ENCODE data around the gene MYMX.
"Not testable (repeated sequence)": the region's sequence is repeated elsewhere in the genome, so short reads cannot be mapped to it uniquely, and the experiment has no call there.

MYMX gene

GRCh38 chr6:44221291-44221960 lies 4.7 kb downstream of the MYMX start:
- peak; percentile 56 to 82 for DNase-seq

DNA sequence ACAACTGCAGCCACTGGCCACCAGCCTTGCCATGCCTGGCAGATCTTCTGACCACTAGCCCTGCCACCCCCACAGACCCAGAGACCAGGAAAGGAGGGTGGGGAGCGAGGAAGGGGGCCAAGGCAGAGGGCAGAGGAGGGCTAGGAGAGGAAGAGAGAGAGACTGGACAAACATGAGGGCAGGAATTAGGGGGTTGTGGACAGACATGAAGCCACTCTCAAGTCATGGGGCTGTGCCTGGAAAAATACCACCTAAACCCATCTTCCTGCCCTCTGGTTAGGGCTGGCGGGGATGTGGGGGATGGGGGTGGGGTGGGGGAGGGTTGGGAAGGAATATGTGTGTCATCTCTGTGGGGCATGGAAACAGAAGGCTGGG lies 5.2 kb downstream of the MYMX start:
- DNase-seq, result no peak

- no peak for DNase-seq
Observed at GRCh38 chr6:44222486-44223318, 6.0 kb downstream of the MYMX start.

DNA sequence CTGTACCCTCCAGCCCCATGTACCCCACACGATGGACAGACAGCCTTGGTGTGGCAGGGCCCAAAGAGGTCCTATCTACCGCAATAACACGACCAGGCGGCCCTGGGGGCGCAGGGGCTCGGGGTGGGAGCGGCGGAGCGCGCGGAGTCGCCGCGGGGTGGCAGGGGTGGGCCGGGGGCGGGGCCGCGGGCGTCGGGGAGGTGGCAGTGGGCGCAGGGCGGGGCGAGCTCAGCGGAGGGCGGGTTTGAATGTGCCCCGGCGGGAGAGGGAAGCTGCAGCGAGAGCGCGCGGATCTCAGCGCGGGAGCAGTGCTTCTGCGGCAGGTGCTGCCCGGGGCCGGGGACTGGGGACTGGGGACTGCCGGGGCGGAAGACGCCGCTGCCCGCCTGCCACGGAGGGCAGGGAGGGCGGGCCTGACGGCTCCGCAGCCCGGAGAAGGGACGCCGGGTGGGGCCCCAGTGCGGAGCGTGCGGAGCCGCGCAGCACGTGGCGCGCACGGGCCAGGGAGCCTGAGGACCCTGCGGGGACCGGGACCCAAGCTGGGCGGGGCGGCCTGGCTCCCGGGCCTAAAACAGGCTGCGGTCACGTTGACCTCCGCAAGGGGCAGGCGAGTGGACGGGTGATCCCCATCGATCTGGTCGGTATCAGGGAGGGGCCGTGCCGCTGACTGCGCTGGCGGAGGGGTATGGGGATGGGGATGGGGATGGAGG lies 6.7 kb downstream of the MYMX start, which contains the start of gene SLC29A1:
TSS of gene SLC29A1 (plus strand) at position 277 of the 710 bp plus-strand sequence. CDS start 3,719 bp downstream, outside the sequence.
- peak; percentile 46 to 77 for DNase-seq

DNA sequence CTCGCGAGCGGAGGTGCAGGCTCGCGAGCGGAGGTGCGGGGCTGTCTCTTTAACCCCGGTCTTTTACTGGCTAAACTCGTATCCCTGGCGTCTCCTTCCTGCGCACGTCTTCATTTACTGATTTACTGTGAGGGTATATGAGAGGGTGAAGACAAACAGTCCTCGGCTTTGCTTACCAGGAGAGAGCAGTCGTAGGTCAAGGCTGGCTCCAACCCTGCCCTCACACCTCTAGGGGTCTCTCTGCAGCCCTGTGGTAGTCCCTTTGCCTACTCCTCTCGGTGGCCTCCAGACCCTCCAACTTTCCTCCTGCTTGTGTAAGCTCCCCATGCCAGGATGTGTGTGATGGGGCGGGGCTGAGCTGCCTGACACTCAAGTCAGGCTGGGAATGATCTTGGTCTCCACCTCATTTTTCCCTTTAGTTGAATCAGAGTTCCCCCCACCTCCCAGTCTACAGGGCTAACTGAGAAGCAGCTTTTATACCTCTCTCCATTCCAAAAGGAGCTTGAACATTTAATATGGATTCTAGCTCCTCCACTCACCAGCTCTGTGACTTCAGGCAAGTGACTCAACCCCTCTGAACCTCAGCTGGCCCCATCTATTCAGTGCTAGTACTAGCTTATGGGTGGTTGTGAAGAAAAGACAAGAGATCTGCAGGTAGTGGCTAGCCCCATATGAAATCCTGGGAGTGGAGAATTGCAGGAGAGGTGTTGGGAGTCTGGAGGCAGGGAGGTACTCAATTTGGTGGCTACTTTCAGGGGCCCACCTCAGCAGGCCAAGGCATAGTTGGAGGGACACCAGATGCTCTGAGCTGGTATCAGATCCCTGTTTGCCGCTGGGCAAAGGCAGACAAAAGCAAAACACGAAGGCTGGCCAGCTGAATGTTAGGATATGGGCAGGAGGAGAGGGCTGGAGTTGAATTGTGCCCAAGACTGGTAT lies 7.6 kb downstream of the MYMX start:
- peak in 1 of 2 experiments; percentile 60 for DNase-seq

DNA sequence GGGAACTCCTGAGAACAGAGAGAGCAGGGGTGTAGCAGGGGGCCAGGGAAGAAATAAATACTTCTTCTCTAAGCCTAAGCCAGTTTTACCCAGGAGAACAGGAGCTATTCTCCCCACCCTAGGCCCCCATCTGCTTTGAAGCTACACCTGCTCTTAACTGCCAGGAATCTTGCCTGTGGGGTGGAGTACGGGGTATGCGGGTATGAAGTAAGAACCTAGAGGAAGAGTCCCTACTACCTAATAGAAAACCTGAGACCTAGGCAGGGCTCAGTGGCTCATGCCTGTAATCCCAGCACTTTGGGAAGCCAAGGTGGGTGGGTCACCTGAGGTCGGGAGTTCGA lies 8.2 kb downstream of the MYMX start:
- DNase-seq, result no peak

DNA sequence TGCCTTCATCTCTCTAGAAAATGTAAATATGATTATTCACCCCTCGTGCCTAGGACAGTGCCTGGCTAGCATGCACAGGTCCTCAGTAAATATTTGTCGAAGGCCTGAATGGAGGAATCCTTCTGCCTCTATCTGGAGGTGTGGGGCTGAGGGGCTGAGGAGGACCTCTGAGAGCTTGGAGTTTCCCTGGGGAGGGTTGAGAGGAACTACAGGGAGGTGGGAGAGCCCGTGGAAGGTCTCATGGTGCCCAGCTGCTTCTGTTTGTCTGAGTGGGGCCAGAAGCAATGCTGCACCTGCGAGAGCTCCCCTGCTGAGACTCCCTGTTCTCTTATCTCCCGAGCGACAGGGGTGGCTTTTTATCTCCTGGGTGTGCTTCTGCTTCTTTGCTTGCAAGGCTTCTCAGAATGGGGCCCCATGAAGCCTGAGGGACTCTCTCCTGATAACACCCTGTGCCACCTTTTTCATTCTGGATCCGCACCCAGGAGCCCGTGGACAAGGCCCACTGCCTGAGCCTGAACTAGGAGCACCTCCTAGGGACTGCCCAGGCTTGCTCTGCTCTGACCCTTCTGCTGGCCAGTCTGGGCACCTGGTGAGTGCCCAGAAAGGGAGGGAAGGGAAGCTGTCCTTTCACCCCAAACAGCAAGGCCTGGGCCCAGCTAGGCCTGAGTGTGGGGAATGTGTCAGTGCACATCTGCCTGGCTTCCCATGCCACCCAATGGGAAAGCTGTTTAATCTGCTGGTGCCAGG lies 9.0 kb downstream of the MYMX start:
- DNase-seq, result no peak

DNA sequence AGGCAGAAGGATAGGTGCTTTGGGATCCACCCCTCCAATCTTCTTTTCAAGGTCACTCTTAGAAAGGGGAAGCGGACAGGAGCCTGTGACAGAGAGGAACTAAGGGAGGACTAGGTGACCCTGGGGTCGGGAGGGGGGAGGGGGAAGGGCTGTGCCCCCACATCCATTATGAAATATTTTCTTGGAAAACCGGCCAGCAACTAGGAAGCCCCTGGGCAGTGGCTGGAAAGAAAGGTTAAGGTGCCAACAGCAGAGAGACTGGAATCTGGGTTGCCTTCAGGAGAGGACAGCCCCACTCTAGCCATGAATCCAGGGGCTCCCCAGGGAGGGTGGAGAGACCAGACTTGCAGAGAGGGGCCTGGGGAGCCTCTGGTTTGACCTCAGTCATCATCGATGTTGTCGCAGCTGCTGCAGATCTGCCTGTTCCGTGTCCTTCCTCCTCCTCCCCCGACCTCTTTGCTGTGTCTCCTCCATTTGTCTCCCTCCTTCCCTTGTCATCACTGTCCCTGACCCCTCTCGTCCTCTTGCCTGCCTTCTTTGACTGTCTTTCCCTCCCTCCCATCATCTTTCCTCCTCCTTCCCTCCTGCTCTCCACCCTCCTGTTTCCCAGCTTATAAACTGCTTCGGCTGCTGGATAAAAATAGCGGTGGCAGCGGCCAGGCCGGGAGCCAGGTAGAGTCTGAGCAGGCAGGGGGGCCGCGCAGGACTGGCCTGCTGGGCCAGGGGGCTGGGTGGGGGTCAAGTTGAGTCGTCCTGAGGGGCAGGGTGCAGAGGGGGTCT lies 9.8 kb downstream of the MYMX start:
- no peak for DNase-seq

- DNase-seq, result no peak
Observed at GRCh38 chr6:44227148-44227793, 10.5 kb downstream of the MYMX start.

DNA sequence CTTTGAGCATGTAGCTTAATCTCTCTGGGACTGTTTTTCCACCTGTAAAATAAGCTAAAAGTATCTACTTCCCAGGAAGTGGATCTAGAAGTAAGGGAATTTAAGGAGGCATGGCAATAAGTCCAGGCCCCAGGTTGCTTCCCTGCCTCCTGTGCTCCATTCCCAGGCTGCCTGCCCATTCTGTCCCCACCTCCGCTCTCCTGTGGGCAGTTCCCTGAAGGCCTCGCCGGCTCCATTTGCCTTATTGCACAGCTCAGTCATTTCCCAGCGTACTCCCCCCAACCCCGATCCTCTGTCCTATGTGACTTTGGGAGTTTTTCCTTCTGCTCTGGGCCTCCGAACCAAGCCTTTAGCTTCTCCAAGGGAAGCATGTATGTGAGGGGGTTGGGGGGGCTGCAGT lies 11.3 kb downstream of the MYMX start:
- DNase-seq, result no peak

DNA sequence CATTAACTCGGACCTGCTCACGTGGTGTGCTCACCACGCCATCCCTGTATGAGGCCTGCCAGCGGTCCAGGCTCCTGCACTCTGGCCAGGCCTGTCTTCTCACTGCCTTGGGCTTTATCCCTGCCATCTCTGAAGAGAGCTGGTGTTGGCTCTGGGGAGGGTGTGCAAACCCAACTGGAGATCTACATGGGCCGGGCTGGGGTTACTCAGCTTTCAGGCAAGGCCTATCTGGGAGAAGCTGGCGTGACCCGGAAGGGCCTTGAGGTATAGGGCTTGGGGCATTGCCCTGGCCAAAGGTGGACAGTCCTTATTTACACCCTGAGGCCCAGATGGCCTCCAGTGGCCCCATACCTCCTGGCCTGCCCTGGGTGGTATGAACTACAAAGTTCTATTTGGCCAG lies 11.7 kb downstream of the MYMX start:
- no peak for DNase-seq

- no peak for DNase-seq
Observed at GRCh38 chr6:44228836-44229235, 12.1 kb downstream of the MYMX start.

DNA sequence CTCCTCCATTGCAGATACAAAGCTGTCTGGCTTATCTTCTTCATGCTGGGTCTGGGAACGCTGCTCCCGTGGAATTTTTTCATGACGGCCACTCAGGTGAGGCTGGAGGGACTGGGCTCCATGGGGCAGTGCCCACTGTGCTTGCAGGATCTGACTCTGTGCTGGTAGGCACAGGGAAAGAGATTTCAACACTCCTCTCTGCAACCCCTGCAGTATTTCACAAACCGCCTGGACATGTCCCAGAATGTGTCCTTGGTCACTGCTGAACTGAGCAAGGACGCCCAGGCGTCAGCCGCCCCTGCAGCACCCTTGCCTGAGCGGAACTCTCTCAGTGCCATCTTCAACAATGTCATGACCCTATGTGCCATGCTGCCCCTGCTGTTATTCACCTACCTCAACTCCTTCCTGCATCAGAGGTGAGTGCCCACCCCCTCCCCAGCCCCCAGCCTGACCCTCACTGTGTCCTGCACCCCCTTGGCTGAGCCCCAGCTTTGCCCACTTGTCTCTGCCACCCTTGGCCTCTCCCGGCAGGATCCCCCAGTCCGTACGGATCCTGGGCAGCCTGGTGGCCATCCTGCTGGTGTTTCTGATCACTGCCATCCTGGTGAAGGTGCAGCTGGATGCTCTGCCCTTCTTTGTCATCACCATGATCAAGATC lies 12.8 kb downstream of the MYMX start:
- DNase-seq, result no peak

- DNase-seq, result no peak
Observed at GRCh38 chr6:44230034-44230675, 13.4 kb downstream of the MYMX start.

- not testable (repeated sequence) for DNase-seq
Observed at GRCh38 chr6:44231426-44231825, 14.7 kb downstream of the MYMX start.

DNA sequence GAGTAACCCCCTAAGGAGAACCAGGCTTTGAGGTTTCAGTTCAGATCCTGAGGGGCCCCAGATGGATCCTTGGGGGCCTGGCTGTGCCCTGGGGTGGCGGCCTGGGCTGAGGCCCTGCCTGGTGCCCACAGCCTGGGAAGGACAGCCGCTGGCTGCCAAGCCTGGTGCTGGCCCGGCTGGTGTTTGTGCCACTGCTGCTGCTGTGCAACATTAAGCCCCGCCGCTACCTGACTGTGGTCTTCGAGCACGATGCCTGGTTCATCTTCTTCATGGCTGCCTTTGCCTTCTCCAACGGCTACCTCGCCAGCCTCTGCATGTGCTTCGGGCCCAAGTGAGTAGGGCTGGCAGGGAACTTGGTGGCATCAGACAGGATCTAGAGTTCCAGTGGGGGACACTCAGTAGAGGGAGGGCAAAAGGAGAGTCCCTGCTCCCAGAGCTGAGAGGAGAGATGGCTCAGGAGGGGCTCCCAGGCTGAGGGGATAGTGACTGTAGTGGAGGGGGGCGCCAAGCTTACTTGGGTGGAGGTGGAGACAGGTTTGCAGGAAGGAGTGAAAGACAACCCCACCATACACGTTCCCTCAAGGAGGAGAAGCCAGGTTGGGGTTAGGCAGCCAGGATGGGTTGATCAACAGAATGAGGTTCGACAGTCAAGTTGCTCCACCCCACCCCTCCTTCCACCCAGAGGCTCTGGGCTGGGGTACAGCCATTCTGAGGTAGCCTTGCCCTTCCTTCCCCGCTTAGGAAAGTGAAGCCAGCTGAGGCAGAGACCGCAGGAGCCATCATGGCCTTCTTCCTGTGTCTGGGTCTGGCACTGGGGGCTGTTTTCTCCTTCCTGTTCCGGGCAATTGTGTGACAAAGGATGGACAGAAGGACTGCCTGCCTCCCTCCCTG lies 16.2 kb downstream of the MYMX start:
- DNase-seq, result no peak

DNA sequence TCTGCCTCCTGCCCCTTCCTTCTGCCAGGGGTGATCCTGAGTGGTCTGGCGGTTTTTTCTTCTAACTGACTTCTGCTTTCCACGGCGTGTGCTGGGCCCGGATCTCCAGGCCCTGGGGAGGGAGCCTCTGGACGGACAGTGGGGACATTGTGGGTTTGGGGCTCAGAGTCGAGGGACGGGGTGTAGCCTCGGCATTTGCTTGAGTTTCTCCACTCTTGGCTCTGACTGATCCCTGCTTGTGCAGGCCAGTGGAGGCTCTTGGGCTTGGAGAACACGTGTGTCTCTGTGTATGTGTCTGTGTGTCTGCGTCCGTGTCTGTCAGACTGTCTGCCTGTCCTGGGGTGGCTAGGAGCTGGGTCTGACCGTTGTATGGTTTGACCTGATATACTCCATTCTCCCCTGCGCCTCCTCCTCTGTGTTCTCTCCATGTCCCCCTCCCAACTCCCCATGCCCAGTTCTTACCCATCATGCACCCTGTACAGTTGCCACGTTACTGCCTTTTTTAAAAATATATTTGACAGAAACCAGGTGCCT lies 16.9 kb downstream of the MYMX start:
- DNase-seq, result no peak
